ENCODE measurements around the gene SNTA1.
"Not testable (repeated sequence)": the region's sequence is repeated elsewhere in the genome, so short reads cannot be mapped to it uniquely, and the experiment has no call there.

Gene SNTA1

DNA sequence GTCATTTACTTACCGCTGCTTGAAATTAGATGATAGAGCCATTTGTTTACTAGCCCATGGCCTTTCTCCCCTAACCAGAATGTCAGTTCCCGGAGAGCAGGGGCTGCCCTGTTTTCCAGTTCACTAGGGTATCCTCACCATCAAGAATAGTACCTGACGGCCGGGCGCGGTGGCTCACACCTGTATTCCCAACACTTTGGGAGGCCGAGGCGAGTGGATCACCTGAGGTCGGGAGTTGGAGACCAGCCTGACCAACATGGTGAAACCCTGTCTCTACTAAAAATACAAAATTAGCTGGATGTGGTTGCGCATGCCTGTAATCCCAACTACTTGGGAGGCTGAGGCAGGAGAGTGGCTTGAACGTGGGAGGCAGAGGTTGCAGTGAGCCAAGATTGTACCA lies 19.7 kb downstream of the SNTA1 start:
- not testable (repeated sequence) for DNase-seq

DNA sequence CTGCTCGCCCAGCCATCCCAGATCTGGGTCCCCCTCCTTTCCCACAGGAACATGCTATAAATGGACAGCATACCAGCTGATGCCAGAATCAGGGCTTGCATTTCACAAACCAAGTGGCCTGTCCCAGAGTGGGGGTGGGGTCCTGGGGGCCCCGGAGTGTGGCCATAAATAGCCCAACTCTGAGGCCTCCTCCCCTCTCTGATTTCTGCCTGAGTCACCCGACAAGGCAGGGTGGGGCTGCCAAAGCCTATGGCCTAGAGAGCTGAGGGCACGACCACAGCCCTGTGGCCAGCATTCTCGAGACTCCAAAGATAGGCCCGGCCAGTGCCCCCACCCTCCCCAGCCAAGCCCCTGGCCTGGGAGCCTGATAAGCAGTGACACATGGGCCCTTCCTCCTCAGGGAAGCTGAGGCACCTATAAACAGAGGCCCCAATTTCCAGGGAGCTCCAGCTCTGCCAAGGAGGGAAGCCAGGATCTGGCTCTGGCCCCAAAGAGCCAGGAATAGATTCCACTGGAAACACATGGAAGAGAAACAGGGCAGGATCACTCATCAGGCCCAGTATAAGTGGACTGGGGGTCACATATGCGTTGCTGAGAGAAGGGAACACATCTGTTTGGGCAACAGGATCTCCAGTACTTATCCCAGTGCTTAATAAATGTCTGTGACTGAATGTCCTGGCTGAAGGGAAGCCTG lies 20.3 kb downstream of the SNTA1 start:
- DNase-seq, result no peak

DNA sequence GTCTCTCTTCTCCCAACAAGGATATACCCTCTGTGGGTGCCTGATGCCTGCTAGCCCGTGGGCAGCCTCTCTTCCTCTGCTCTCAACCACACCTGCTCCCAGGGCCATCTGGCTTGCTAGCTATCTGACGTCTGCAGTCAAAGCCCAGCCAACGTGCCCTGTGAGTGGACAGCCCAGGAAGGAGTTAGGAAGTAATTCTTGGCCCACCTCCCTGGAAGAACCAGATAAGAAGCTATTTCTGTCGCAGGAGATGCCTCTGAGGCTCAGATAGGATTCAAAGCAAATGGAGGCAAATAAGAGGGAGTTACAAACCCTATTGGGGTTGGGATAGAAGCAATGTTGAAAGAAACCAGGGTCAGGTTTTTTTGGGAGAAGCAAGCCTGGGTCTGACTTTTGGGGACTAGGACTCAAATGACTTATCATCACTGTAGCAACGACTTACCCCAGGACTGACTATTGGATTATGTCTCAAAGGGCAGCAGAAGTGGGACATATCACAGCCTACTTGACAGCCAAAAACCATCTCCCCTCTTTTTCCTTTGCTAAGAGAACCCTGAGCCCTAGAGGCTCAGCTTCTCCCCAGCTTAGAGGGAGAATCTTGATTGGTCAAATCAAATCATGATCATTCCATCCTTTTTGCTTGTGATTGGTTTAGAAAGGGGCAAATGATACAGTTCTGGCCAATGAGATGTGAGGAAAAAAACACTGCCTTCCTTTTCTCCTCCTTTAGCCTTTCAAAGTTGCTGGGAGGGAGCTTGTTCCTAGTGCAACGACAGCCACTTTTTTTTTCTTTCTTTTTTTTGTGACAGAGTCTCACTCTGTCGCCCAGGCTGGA lies 24.2 kb downstream of the SNTA1 start:
- no peak for DNase-seq

DNA sequence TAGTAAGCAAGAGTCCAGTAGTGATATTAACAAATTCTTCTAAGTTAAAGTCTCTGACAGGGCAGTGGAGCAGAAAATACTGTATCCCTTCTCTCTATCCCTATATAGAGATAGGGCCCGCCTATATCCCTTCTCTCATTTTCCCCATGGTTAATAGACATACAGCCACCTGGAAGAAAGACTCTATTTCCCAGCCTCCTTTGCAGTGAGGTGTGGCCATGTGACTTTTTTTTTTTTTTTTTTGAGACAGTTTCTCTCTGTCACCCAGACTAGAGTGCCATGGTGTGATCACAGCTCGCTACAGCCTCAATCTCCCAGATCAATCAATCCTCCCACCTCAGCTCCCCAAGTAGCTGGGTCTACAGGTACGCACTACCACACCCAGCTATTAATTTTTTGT lies 25.5 kb downstream of the SNTA1 start:
- no peak for DNase-seq

DNA sequence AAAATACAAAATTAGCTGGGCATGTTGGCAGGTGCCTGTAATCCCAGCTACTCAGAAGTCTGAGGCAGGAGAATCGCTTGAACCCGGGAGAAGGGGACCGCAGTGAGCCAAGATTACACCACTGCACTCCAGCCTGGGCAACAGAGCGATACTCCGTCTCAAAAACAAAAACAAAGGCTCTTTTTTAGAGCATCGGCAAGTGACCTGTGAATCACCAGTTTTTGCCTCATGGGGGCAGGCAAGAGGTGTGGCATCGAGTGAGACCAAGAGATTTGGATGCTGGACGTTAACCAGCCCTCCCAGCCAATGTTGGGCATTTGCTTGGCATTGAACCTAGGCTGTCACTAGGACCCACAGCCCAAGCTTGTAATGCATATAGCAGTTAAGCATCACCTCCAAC lies 27.6 kb downstream of the SNTA1 start:
- DNase-seq, result no peak

DNA sequence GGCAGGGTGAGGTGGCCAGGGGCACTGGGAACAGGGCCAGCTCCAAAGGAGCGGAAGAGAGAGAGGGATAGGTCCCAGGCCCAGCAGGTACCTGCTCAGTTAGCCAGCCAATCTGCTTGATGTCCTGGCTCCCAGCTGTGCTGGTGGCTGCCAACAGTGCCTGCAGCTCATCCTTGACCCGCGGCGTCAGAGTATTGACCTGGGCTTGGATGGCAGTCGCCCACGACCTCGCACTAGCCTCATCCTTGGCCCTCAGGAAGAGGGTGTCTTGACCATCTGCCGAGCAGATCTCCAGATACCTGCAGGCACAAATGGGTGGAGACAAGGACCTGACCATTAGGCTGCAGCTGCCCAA lies 31.1 kb downstream of the SNTA1 start:
- DNase-seq, result no peak

DNA sequence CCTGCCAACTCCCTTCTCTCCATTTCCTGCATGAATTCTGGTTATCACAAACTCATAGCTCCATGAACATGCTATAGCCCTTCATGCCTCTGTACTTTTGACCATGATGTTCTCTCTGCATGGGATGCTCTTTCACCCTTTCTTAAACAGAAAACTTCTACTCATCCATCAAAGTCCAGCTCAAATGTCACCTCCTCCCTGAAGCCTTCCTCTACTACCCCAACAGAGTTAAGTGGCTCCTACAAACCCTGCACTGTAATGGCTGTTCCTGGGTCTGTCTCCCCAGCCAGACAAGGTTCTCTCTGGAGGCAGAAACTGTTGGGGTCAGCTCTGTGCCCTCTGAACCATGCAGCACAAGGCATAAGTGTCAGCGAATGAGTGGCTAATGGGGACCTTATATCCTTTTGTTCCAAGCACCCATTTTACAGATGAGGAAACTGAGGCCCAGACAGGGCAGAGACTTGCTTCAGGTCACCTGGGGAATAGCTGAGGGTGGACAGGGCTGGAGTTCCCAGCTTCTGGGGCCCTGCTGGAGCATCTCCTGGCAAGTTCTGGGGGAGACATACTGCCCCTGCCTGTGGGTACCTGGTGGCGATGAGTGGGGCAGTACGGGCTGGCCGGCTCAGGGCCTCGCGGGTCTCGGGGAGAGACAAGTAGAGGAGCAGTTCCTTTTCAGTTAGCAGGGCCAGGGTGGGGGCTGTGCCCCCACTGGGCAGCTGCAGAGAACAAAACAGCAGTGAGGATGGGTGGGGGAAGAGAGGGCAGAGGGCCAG lies 31.7 kb downstream of the SNTA1 start:
- DNase-seq, result no peak

DNA sequence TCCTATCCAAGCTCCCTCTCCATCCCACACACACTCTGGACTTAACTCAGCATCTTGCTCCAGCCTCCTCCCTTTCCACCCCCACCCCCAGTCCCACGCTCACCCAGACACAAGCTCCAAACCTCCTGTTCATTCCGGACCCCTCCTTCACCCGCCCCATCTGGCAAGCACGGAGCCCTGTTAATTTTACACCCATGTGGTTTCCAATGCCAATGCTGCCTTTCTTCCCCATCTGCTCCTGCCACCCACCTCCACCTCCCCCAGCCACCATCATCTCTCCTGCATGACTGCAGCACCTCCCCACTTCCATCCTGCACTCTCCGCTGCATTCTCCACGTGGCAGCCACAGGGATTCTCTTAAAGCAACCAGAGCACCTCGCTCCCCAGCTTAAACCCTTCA lies 32.3 kb downstream of the SNTA1 start:
- DNase-seq, result no peak

DNA sequence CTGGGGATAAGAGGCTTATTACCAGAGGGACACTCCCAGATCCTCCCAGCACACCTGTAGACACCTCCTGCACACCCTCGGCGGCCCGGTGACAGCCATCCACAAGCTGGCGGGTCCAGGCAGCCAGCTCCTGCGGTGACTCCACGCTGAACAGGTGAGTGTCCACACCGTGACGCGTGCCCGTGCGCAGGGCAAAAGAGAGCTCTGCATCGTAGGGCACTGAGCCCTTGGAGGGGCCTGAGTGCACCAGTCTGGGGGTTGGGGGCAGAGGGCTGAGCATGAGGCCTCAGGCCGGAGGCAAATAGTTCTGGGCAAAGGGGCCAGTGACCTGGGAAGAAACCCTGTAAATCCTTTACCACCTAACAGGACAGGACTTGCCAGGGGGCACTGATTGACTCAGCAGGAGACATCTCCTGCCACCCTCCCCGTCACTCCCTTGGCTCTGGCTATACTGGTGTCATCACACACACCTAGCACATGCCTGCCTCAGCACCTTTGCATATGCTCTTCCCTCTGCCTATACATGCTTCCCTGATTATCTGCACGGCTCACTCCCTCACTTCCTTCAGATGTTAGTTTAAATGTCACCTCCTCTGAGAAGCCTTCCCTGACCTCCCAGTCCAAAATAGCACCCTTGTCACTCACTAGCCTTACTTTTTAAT lies 33.4 kb downstream of the SNTA1 start:
- no peak for DNase-seq

DNA sequence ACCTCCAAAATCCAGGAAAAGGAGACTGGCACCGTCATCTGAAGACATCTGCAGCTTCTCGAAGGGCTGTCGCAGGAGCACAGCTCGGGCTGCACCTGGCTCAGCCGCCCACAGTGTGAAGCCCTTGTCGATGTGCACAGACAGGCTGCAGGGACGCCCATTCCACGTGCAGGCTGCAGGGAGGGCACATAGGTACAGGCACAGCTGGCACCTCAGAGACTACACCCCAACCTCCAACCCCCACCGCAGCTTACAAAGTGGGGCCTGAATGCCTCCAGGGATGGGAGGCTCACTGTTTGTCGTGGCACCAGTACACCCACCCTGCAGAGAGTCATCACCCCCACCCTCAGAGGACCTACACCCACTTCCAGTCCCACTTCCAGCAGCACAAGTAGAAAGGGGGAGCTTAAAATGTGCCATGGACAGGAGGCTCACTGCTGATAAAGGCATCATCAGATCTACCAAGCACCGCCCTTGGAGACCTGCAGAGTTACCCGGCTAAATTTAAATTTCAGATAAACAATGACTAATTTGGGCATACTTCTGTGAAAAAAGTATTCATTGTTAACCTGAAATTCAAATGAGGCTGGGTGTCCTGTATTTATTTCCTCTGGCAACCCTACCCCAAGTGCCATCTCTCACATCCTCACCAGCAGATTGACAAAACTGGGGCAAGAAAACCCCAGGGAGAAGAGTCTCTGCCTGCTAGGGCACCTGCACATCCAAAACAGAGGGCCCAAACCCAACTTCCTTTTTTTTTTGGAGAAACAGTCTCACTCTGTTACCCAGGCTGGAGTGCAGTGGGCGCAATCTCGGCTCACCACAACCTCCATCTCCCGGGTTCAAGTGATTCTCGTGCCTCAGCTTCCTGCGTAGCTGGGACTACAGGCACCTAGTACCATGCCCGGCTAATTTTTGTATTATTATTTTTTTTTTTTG lies 34.6 kb downstream of the SNTA1 start:
- DNase-seq, result no peak

DNA sequence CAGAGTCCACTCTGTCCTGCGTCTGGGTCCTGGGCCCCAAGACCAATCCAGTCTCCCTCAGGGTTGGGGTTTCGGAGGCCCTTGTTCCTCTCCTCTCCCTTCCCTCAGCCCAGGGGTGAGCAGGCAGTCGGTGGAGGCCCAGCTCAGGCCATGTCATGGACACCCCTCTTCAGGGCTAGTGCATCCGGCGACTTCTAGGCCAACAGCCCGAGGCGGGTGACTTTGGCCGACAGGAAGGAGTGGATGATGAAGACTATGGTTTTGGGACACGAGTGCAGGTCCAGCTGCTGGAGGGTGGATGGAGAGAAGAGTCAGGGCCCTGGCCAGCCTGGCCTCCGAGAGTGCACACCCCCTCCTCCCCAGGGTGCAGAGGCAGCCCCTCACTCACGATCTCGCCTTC lies 35.2 kb downstream of the SNTA1 start:
- DNase-seq, result no peak

DNA sequence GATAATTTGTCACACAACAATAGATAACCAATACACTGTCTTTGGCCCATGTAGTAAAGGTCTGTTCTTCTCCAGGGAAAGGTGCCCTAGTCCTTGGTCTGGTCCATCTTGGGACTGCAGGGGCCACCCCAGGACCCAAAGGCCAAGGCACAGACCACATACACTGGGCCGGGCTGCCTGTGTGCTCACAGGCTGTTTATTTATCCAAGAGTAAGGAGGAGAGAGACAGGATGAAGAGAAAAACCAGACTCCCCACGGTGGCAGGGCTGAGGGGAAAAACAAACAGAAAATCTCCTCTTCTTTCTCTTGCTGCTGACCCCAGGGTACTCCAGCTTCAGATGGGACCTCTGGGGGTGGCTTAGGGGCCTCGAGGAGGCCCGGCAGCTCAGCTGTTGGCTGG lies 35.8 kb downstream of the SNTA1 start:
- no peak for DNase-seq

DNA sequence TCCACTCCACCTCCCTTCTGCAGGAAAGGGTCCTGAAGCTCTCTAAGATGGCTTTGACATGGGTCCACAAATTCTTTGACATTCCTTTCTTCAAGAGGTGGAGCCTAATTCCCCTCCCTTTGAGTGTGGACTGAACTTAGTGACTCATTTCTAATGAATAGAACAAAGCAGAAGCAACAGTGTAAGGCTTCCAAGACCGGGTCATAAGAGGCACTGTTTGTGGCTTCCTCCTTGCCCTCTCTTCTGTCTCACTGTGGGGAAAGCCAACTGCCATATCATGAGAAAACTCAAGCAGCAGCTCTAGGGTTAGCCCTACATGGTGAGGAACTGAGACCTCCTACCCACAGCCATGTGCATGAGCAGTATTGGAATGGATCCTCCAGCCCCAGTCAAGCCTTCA lies 36.3 kb downstream of the SNTA1 start:
- no peak for DNase-seq

DNA sequence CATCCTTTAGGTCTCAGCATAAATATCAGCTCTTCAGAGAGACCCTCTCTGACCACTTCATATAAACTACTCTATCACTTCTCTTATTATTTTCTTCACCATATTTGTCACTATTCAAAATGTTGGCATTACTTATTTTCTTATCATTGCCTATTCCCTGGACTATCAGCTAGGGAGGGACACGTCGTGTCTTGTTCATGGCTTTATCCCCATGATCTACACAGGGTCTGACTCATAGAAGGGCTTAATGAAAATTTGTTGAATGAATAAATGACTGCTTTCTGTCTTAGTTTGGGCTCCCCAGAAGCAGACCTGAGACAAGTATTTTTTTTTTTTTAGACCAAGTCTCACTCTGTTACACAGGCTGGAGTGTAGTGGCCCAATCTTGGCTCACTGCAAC lies 39.3 kb downstream of the SNTA1 start:
- DNase-seq, result no peak

DNA sequence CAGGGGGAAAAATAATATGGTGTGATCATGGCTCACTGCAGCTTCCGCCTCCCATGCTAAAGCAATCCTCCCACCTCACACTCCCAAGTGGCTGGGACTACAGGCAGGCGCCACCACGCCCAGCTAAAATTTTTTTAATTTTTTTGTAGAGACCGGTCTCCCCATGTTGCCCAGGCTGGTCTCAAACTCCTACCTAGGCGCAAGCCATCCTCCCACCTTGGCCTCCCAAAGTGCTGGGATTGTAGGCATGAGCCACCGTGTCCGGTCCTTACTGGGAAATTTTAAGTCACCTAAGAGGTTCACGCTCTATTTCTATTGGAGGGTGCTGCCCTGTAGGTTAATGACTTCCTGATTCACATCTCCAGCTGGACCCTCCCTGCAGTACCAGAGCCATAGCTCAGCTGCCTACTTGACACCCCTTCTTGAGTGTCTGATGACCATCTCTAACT lies 41.6 kb downstream of the SNTA1 start:
- peak in 1 of 2 donors; percentile 8 for DNase-seq

DNA sequence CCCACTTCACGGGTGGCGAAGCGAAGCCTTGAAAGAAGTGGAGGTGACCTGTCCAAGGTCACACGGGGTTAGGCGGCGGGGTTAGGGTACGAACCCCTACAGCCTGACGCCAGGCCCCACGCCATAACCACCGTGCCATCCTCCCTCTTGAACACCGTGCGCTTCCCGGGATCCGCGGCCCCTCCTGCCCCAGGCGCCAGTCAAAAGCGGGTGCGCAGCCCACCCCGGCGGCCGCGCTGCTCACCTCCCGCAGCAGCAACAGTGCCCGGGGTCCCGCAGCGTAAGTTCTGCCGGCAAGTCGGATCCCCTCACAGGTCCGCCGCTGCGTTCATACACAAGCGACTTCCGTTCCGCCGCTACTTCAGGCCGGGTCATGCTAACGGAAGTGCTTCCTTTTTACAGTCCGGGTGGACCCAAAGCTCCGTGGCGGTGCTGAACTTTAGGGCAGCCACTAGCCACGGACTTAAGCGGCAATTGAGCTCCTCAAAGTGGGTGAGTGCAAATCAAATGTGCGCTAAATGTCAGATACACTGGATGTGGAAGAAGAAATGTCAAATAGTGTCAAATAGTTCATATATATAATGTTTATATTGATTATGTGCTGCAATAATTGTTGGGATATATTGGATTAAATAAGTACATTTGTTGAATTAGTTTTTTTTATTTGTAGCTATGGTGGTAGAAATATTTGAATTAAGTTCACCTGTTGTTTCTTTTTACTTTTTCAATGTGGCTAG lies 42.2 kb downstream of the SNTA1 start, which contains the start of gene CDK5RAP1:
Gene CDK5RAP1 (minus strand): TSS at position 336 of the 737 bp plus-strand sequence. CDS start 4,455 bp downstream, outside the sequence.
- peak; percentile 77 to 79 for DNase-seq

DNA sequence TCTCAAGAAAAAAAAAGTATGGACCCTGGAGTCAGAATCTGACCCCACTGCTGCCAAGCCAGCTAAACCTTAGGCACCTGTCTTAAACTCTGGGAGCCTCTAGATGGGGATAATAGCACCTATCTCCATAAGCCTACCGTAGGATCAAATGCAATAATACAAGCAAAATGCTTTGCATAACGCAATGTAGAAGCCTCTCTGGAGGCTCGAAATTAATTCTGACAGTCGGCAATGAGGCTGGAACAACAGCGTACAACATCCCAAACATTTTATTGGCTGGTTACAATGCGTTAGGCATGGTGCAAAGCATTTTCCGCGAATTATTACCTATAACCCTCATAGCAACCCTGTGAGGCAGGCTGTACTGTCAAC lies 42.8 kb downstream of the SNTA1 start:
- DNase-seq, result no peak

DNA sequence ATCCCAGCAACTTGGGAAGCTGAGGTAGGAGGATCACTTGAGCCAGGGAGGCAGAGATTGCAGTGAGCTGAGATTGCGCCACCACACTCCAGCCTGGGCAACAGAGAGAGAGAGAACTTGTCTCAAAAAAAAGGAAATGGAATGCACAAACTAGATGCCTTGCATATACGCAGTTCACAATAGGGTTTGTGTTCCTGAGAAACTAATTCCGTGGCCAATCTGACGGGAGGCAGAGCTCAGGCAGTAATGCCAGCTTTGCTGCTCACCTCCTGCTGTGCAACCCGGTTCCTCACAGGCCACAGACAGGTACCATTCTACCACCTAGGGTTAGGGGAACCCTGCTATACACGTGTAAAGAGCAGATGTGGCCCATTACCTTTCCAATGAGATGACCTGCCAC lies 43.6 kb downstream of the SNTA1 start:
- DNase-seq, result no peak

DNA sequence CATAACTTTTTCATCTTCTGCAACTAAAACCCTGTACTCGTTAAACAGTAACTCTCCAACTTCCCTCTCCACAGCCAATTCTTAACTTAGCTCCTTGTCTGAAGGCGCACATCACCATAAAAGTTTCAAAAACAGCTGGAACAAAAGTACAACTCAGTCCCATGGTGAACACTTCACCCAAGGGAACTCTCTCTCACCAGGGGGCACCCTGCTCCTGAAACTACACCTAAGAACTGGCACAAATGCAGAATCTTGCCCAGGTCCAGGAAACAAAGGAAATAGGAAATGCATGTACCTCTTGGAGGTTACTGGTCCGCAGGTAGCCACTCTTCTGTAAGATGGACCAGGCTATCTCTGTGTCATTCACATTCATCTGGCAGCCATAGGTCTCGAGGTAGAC lies 48.8 kb downstream of the SNTA1 start:
- no peak for DNase-seq

DNA sequence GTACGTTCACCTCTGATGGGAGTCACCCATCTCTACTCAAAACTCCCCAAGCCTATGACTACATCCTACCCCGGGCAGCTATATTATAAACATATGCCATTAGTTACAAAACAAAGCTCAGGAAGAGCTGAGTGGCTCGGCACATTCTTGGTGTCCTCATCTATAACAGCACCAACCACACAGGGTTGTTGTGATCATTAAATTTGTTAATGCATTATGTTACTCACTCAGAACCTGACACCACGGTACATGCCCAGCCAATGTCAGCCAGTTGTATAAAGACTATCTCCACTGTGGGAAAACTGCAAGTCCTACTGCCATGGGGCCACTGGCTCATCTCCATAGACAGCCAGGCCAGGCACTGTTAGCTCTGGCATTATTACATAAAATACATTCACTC lies 50.0 kb downstream of the SNTA1 start:
- no peak for DNase-seq

DNA sequence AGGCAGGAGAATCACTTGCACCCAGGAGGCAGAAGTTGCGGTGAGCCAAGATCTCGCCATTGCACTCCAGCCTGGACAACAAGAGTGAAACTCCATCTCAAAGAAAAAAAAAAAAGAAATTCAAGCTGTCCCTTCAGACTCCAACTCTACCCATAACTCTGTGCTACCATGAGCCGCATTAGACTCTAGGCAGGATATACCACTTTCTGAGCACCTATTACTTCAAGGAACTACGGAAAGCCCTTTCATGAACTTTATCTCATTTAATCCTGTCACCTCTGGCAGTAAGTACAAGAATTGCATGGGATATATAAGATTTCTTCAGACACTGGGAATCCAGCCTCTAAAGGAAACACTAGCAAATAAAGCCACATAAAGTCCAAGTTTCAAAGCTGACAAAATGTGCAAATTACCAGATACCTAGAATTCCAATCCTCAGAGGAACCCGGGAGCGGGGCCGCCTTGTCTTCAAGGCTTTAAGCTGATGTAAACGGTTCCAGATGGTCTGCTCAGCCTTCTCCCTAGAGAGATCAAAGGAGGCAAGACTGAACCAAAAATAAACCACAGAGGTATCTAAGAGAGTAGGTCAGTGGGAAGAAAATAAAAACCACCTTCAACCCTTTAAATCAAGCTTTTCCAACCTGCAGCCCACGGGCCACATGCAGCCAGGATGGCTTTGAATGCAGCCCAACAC lies 51.7 kb downstream of the SNTA1 start:
- no peak for DNase-seq
